AG09319 (cell line): ENCODE measurements around the gene THAP12.

Source experiments
- DNase-seq: peaks from one replicate; pipeline ENCODE4 v3.0.0-alpha.2; 2010; ENCODE audit warnings: low read depth; ENCODE audit errors: extremely low read depth
- CTCF ChIP-seq: IDR thresholded peaks from 2 replicates; pipeline ENCODE4 v1.5.1; 2011; ENCODE audit warnings: low read depth, mild to moderate bottlenecking, inconsistent platforms, low read length, moderate library complexity

Gene THAP12

GRCh38 chr11:76302996-76303395, 77.9 kb downstream of the THAP12 start:
- no peak for TF ChIP-seq CTCF
- no peak for DNase-seq
